HCT116 (cell line): ENCODE results near the gene DDX24. TPM values are rescaled to one million over a fixed set of nuclear protein-coding genes. Genes with fewer than 3 reads are reported as not detected.

Source experiments
- ATAC-seq: fragments of 200-7000 bp; cut with Tn5 transposase; 2 replicates; pipeline ENCODE4 v1.9.1; 2020; ENCODE audit warnings: mild to moderate bottlenecking, moderate library complexity
- BruUV-seq: library from RNA; stranded (reverse); fragments of 400-500 nt; replicated peaks from 2 replicates; lab custom pipeline; 2021; lab: Mats Ljungman, UMichigan
- CTCF ChIA-PET: fragments of 300-600 bp; sonication (Branson Sonifier 250); formaldehyde crosslinking; loops from one replicate; lab custom pipeline; 2021; ENCODE audit warnings: antibody characterized with exemption; lab: Charles Lee
- POLR2A ChIA-PET: fragments of 300-600, 350-600 bp; sonication (Branson Sonifier 250); formaldehyde crosslinking; loops from one replicate; lab custom pipeline; 2021; ENCODE audit warnings: antibody characterized with exemption; lab: Charles Lee
- RAD21 ChIA-PET, 2 experiments: fragments of 300-600 bp; sonication (Branson Sonifier 250); formaldehyde crosslinking; loops; one replicate each; lab custom pipeline; 2023; ENCODE audit warnings: low total read pairs in 2 of 2; ENCODE audit not compliant: uncharacterized antibody in 2 of 2, unreplicated experiment in 2 of 2, low non-redundant PET in 1 of 2; lab: Charles Lee
- DNase-seq: peaks from one replicate; pipeline ENCODE4 v3.0.0-alpha.2; 2010; ENCODE audit warnings: low read depth, low spot score
- H2AFZ ChIP-seq: fragments of 200-600 bp; shearing (Covaris generic), sonication (generic); 2 replicates; pipeline ENCODE4 v1.6.1; 2017; ENCODE audit warnings: low read depth, mixed run types, mixed read lengths, antibody characterized with exemption, low read length; ENCODE audit not compliant: poor library complexity, severe bottlenecking
- H3K27ac ChIP-seq: 2 replicates; pipeline ENCODE4 v1.5.1; 2012; ENCODE audit warnings: low read depth, low read length
- H3K27me3 ChIP-seq: fragments of 200-600 bp; sonication (generic); 2 replicates; pipeline ENCODE4 v1.6.1; 2016; ENCODE audit warnings: mixed run types, low read length, mixed read lengths; ENCODE audit not compliant: insufficient read depth
- H3K36me3 ChIP-seq, 2 experiments: fragments of 200-500 bp in 1 of 2; fragments of 200-600 bp in 1 of 2; sonication (Bioruptor generic) in 1 of 2; sonication (generic) in 1 of 2; 2 replicates each; pipeline versions ENCODE4 v1.5.1 to v1.6.1; 2014 to 2016; ENCODE audit warnings: low read length in 2 of 2, inconsistent platforms in 1 of 2, mixed read lengths in 1 of 2, mixed run types in 1 of 2; ENCODE audit not compliant: insufficient read depth in 2 of 2, control insufficient read depth in 1 of 2
- H3K4me1 ChIP-seq, 2 experiments: fragments of 200-600 bp in 1 of 2; sonication (generic) in 1 of 2; 2 replicates each; pipeline versions ENCODE4 v1.5.1 to v1.6.1; 2012 to 2017; ENCODE audit warnings: low read length in 2 of 2, inconsistent platforms in 1 of 2, mild to moderate bottlenecking in 1 of 2, mixed read lengths in 1 of 2, mixed run types in 1 of 2, moderate library complexity in 1 of 2; ENCODE audit not compliant: insufficient read depth in 2 of 2, control insufficient read depth in 1 of 2
- H3K4me2 ChIP-seq: fragments of 200-600 bp; sonication (generic); 2 replicates; pipeline ENCODE4 v1.6.1; 2017; ENCODE audit warnings: mixed run types, low read length, mixed read lengths
- H3K4me3 ChIP-seq, 2 experiments: fragments of 200-600 bp in 1 of 2; sonication (generic) in 1 of 2; replicated peaks in 1 of 2; 2 replicates each; pipeline ENCODE4 v1.5.1; 2011 to 2016; ENCODE audit warnings: low read length in 2 of 2, control low read depth in 1 of 2, low read depth in 1 of 2, mild to moderate bottlenecking in 1 of 2, mixed read lengths in 1 of 2, mixed run types in 1 of 2
- H3K79me2 ChIP-seq: fragments of 200-600 bp; sonication (generic); 2 replicates; pipeline ENCODE4 v1.6.1; 2017; ENCODE audit warnings: mild to moderate bottlenecking, mixed run types, low read length, moderate library complexity, mixed read lengths; ENCODE audit not compliant: insufficient read depth
- H3K9ac ChIP-seq: fragments of 200-600 bp; sonication (generic); 2 replicates; pipeline ENCODE4 v1.6.1; 2016; ENCODE audit warnings: low read length, mixed read lengths
- H3K9me2 ChIP-seq: fragments of 200-600 bp; sonication (generic), shearing (Covaris generic); 2 replicates; pipeline ENCODE4 v1.6.1; 2017; ENCODE audit warnings: mixed run types, mild to moderate bottlenecking, moderate library complexity; ENCODE audit not compliant: insufficient read depth
- H3K9me3 ChIP-seq, 2 experiments: fragments of 200-500 bp in 1 of 2; fragments of 200-600 bp in 1 of 2; sonication (Bioruptor generic) in 1 of 2; sonication (generic) in 1 of 2; 2 replicates each; pipeline ENCODE4 v1.6.1; 2014 to 2017; ENCODE audit warnings: low read length in 2 of 2, mixed read lengths in 2 of 2, inconsistent platforms in 1 of 2, low read depth in 1 of 2, mild to moderate bottlenecking in 1 of 2, mixed run types in 1 of 2, moderate library complexity in 1 of 2; ENCODE audit not compliant: control insufficient read depth in 1 of 2, insufficient read depth in 1 of 2
- H4K20me1 ChIP-seq: fragments of 200-600 bp; sonication (generic), shearing (Covaris generic); 2 replicates; pipeline ENCODE4 v1.6.1; 2017; ENCODE audit warnings: mixed run types, mild to moderate bottlenecking, moderate library complexity; ENCODE audit not compliant: insufficient read depth
- CEBPB ChIP-seq: IDR thresholded peaks from 2 replicates; pipeline ENCODE4 v1.6.1; 2012; ENCODE audit warnings: low read depth
- EZH2 ChIP-seq: fragments of 200-600 bp; sonication (generic); IDR thresholded peaks from 2 replicates; pipeline ENCODE4 v1.6.1; 2017; ENCODE audit warnings: antibody characterized with exemption, mixed run types
- EZH2phosphoT487 ChIP-seq: fragments of 200-600 bp; IDR thresholded peaks from 2 replicates; pipeline ENCODE4 v1.6.1; 2018; ENCODE audit warnings: antibody characterized with exemption, borderline replicate concordance
- FOSL1 ChIP-seq: IDR thresholded peaks from 2 replicates; pipeline ENCODE4 v1.6.1; 2012; ENCODE audit warnings: low read depth
- POLR2A ChIP-seq: IDR thresholded peaks from 2 replicates; pipeline ENCODE4 v1.7.0; 2011; ENCODE audit warnings: borderline replicate concordance; ENCODE audit not compliant: insufficient read depth, insufficient read length; ENCODE audit errors: extremely low read depth
- POLR2AphosphoS5 ChIP-seq: IDR thresholded peaks from 2 replicates; pipeline ENCODE4 v1.6.1; 2011; ENCODE audit warnings: mild to moderate bottlenecking, low read depth, low read length, moderate library complexity
- REST ChIP-seq: IDR thresholded peaks from 2 replicates; pipeline ENCODE4 v1.6.1; 2012; ENCODE audit warnings: low read depth
- SP1 ChIP-seq: IDR thresholded peaks from 2 replicates; pipeline ENCODE4 v1.6.1; 2012; ENCODE audit warnings: low read depth
- YY1 ChIP-seq: IDR thresholded peaks from 2 replicates; pipeline ENCODE4 v1.6.1; 2011; ENCODE audit warnings: low read length, low read depth, moderate library complexity, mild to moderate bottlenecking; ENCODE audit not compliant: insufficient replicate concordance; ENCODE audit errors: extremely low read depth
- ZFX ChIP-seq: fragments of 450-650 bp; IDR thresholded peaks from 2 replicates; pipeline ENCODE4 v1.6.1; 2017
- intact Hi-C: fragments of 100-400 bp; cut with micrococcal nuclease; formaldehyde crosslinking; loops from 2 replicates; pipeline ENCODE4 v1.10.0; 2022
- total RNA-seq: library from RNA; stranded (reverse); gene quantifications from one replicate; pipeline ENCODE4 v1.2.1, GENCODE V29; 2021; ENCODE audit not compliant: unreplicated experiment
- TF ChIP-seq, protein P1 (sequence below), 3 experiments: fragments of 200-600 bp in 1 of 3; sonication (generic) in 1 of 3; IDR thresholded peaks in 2 of 3; conservative IDR thresholded peaks in 1 of 3; 2 replicates each; pipeline ENCODE4 v1.5.1; 2012 to 2017; ENCODE audit warnings: low read depth in 2 of 3, low read length in 2 of 3, antibody characterized with exemption in 1 of 3, borderline replicate concordance in 1 of 3, control low read depth in 1 of 3, mild to moderate bottlenecking in 1 of 3, mixed read lengths in 1 of 3, mixed run types in 1 of 3, moderate library complexity in 1 of 3; ENCODE audit not compliant: insufficient read depth in 1 of 3

Gene DDX24
- total RNA-seq, 1 experiment from 2014 or later = 169 TPM

DNA sequence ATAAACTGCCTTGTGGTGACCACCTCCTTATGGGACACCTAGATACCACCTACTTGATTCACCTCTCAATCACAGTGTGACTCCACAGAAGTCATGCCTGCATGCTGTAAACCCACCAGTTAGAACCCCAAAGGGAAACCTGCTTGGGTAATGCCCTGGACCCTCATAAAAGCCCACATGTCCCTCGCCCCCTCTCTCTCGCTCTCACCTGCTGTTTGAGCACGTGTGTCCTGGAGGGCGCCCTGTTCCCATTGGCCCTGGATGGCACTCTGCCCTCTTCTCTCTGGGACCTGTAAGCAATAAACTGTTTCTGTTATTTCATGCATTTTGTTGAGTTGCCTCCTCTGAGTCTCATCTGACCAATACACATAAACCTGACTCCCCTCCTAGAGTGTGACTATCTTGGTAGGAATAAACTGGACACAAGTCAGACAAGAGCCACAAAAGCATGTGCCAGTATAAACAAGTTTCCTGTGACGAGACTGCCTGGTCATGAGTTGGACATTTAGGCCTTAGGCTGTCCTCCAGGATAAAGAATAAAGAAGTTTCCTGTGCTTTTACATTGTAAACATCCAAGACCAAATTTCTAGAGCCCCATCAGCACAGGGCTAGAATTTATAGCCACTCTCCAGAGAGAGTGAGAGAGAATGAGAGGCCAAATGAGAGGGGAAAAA lies 39.8 kb upstream of the DDX24 start:
- no peak for TF ChIP-seq REST
- no peak for TF ChIP-seq YY1
- no peak for TF ChIP-seq CEBPB
- TF ChIP-seq FOSL1 = no peak
- no peak for TF ChIP-seq POLR2AphosphoS5
- no peak for TF ChIP-seq POLR2A
- TF ChIP-seq EZH2phosphoT487 = no peak
- TF ChIP-seq, protein P1, sequence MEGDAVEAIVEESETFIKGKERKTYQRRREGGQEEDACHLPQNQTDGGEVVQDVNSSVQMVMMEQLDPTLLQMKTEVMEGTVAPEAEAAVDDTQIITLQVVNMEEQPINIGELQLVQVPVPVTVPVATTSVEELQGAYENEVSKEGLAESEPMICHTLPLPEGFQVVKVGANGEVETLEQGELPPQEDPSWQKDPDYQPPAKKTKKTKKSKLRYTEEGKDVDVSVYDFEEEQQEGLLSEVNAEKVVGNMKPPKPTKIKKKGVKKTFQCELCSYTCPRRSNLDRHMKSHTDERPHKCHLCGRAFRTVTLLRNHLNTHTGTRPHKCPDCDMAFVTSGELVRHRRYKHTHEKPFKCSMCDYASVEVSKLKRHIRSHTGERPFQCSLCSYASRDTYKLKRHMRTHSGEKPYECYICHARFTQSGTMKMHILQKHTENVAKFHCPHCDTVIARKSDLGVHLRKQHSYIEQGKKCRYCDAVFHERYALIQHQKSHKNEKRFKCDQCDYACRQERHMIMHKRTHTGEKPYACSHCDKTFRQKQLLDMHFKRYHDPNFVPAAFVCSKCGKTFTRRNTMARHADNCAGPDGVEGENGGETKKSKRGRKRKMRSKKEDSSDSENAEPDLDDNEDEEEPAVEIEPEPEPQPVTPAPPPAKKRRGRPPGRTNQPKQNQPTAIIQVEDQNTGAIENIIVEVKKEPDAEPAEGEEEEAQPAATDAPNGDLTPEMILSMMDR (IDR thresholded peaks at IDR 0.05 in 2 of 3, conservative IDR thresholded peaks at IDR 0.05 in 1 of 3; ENCODE audit: borderline replicate concordance in 1 of 3, insufficient read depth in 1 of 3, low read depth in 2 of 3, low read length in 2 of 3) = no peak
- TF ChIP-seq EZH2 = no peak
- no peak for TF ChIP-seq ZFX
- no peak for TF ChIP-seq SP1
- no peak for ATAC-seq
- intact Hi-C loops = no loop called here
- no peak overlapping the region for H3K9ac ChIP-seq
- H3K4me1 ChIP-seq = no peaks in the 10 kb centered on the region
- H3K4me3 ChIP-seq = no peak overlapping the region
- no peaks in the 10 kb centered on the region for H3K9me2 ChIP-seq
- BruUV-seq = no TSS peak
- ChIA-PET RAD21 (no interaction called here), POLR2A (no interaction called here), CTCF (no interaction called here)
- H3K27ac ChIP-seq = no peak overlapping the region
- no peak overlapping the region for H3K4me2 ChIP-seq
- H3K9me3 ChIP-seq = peaks cover 0 to 11% of the 10 kb centered on the region in 2 experiments; a peak in 2 of 4 replicates
- no peaks in the 10 kb centered on the region for H3K36me3 ChIP-seq
- H3K27me3 ChIP-seq = peaks cover 3% of the 10 kb centered on the region; the same call in 1 of the 2 replicates
- H3K79me2 ChIP-seq = no peaks in the 10 kb centered on the region
- no peak overlapping the region for H2AFZ ChIP-seq
- no peaks in the 10 kb centered on the region for H4K20me1 ChIP-seq
- DNase-seq = no peak
